Loucy (cell line): Measurements from ENCODE around the gene ARHGAP10.

Source experiments
- H2AFZ ChIP-seq: fragments of 200-600 bp; sonication (generic); 2 replicates; pipeline ENCODE4 v1.6.0; 2016; ENCODE audit warnings: antibody characterized with exemption, mild to moderate bottlenecking, low read length, moderate library complexity
- H3F3A ChIP-seq: fragments of 200-600 bp; 2 replicates; pipeline ENCODE4 v1.6.0; 2016; ENCODE audit warnings: antibody characterized with exemption, low read depth, mild to moderate bottlenecking
- H3K27me3 ChIP-seq: fragments of 200-600 bp; sonication (generic); 2 replicates; pipeline ENCODE4 v1.6.1; 2014; ENCODE audit warnings: low read length, mild to moderate bottlenecking; ENCODE audit not compliant: insufficient read depth, poor library complexity, severe bottlenecking
- H3K36me3 ChIP-seq: fragments of 200-600 bp; sonication (generic); 2 replicates; pipeline ENCODE4 v1.6.1; 2016; ENCODE audit warnings: low read length; ENCODE audit not compliant: insufficient read depth
- H3K4me1 ChIP-seq: fragments of 200-600 bp; sonication (generic); 2 replicates; pipeline ENCODE4 v1.5.1; 2014; ENCODE audit warnings: low read length, mild to moderate bottlenecking; ENCODE audit not compliant: insufficient read depth, poor library complexity, severe bottlenecking
- H3K4me2 ChIP-seq: fragments of 200-600 bp; sonication (generic); 2 replicates; pipeline ENCODE4 v1.6.0; 2014; ENCODE audit warnings: antibody characterized with exemption, low read length, low read depth, mild to moderate bottlenecking; ENCODE audit not compliant: poor library complexity, severe bottlenecking
- H3K4me3 ChIP-seq: fragments of 200-600 bp; sonication (generic); 2 replicates; pipeline ENCODE4 v1.5.1; 2014; ENCODE audit warnings: low read length, mild to moderate bottlenecking, mixed read lengths; ENCODE audit not compliant: poor library complexity, severe bottlenecking
- H3K79me2 ChIP-seq: fragments of 200-600 bp; sonication (generic); 2 replicates; pipeline ENCODE4 v1.6.1; 2014; ENCODE audit warnings: low read length; ENCODE audit not compliant: insufficient read depth
- H3K9ac ChIP-seq: fragments of 200-600 bp; sonication (generic); 2 replicates; pipeline ENCODE4 v1.6.0; 2014; ENCODE audit warnings: mild to moderate bottlenecking, low read depth, low read length, moderate library complexity; ENCODE audit not compliant: poor library complexity, severe bottlenecking
- H3K9me2 ChIP-seq: fragments of 200-600 bp; sonication (generic); replicated peaks from 2 replicates; pipeline ENCODE4 v1.6.1; 2016; ENCODE audit warnings: low read depth, low read length, mixed read lengths
- H3K9me3 ChIP-seq: fragments of 200-600 bp; sonication (generic); 2 replicates; pipeline ENCODE4 v1.6.1; 2014; ENCODE audit warnings: mild to moderate bottlenecking, antibody characterized with exemption, low read length, low read depth; ENCODE audit not compliant: insufficient read depth
- H4K20me1 ChIP-seq: fragments of 200-600 bp; sonication (generic); 2 replicates; pipeline ENCODE4 v1.6.0; 2014; ENCODE audit warnings: antibody characterized with exemption, low read length, mild to moderate bottlenecking; ENCODE audit not compliant: insufficient read depth, poor library complexity, severe bottlenecking
- EZH2phosphoT487 ChIP-seq: fragments of 200-600 bp; IDR thresholded peaks from 2 replicates; pipeline ENCODE4 v1.6.1; 2018; ENCODE audit warnings: antibody characterized with exemption, mild to moderate bottlenecking, moderate library complexity, borderline replicate concordance
- TF ChIP-seq, protein P1 (sequence below): fragments of 200-600 bp; sonication (generic); conservative IDR thresholded peaks from 2 replicates; pipeline ENCODE4 v1.5.1; 2014; ENCODE audit warnings: mild to moderate bottlenecking, antibody characterized with exemption, low read length

The ARHGAP10 gene

DNA sequence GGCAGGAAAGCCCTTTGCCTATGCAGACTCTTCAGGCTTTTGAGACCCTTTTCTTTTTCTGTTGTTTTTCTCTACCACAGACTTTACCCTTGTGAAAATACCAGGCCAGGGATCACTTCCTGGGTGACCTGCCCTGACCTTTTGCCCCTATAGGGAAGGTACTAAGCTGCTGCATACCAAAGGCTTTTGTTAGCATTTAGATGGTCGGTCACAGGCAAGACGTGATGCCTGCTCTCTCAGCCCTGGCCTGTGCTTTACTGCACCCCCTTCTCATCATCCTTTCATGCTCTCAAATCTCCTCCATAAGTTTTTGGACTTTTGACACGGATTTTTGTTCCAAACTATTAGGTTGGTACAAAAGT is 98.2 kb downstream of the ARHGAP10 start:
- H2AFZ ChIP-seq, result no peak overlapping the region
- no peaks in the 10 kb centered on the region for H3K79me2 ChIP-seq
- H3K9me2 ChIP-seq, result no peaks in the 10 kb centered on the region
- H3K9ac ChIP-seq, result no peak overlapping the region
- no peaks in the 10 kb centered on the region for H3F3A ChIP-seq
- H3K27me3 ChIP-seq, result no peaks in the 10 kb centered on the region
- no peaks in the 10 kb centered on the region for H4K20me1 ChIP-seq
- no peaks in the 10 kb centered on the region for H3K4me1 ChIP-seq
- H3K4me3 ChIP-seq, result no peak overlapping the region
- peaks cover 6% of the 10 kb centered on the region; the same call in 1 of the 2 replicates for H3K36me3 ChIP-seq
- H3K9me3 ChIP-seq, result no peaks in the 10 kb centered on the region
- H3K4me2 ChIP-seq, result no peak overlapping the region
- TF ChIP-seq, protein P1, sequence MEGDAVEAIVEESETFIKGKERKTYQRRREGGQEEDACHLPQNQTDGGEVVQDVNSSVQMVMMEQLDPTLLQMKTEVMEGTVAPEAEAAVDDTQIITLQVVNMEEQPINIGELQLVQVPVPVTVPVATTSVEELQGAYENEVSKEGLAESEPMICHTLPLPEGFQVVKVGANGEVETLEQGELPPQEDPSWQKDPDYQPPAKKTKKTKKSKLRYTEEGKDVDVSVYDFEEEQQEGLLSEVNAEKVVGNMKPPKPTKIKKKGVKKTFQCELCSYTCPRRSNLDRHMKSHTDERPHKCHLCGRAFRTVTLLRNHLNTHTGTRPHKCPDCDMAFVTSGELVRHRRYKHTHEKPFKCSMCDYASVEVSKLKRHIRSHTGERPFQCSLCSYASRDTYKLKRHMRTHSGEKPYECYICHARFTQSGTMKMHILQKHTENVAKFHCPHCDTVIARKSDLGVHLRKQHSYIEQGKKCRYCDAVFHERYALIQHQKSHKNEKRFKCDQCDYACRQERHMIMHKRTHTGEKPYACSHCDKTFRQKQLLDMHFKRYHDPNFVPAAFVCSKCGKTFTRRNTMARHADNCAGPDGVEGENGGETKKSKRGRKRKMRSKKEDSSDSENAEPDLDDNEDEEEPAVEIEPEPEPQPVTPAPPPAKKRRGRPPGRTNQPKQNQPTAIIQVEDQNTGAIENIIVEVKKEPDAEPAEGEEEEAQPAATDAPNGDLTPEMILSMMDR, result no peak
- TF ChIP-seq EZH2phosphoT487, result no peak

DNA sequence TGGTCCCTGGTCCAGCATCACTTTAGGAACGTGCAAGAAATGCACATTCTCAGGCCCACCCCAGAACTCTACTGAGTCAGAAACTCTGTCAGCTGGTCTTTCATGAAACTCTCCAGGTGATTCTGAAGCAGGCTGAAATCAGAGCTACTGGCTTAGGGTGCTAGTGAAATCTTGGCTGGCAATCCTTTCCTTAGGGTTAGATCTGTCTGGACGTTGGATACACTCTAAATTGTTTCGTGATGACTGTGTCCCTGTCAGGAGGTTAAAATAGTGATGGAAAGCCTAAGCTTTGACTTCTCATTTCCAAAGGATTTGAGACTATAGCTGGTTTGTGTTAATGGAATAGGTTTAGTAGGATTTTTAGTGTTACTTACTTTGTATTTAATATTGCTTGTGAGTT is 99.1 kb downstream of the ARHGAP10 start:
- H2AFZ ChIP-seq, result no peak overlapping the region
- no peaks in the 10 kb centered on the region for H3F3A ChIP-seq
- H3K4me3 ChIP-seq, result no peak overlapping the region
- H3K79me2 ChIP-seq, result no peaks in the 10 kb centered on the region
- peaks cover 6% of the 10 kb centered on the region; the same call in 1 of the 2 replicates for H3K36me3 ChIP-seq
- no peak overlapping the region for H3K9ac ChIP-seq
- no peaks in the 10 kb centered on the region for H3K9me2 ChIP-seq
- H4K20me1 ChIP-seq, result no peaks in the 10 kb centered on the region
- H3K27me3 ChIP-seq, result no peaks in the 10 kb centered on the region
- no peaks in the 10 kb centered on the region for H3K4me1 ChIP-seq
- H3K4me2 ChIP-seq, result no peak overlapping the region
- TF ChIP-seq, protein P1, result no peak
- TF ChIP-seq EZH2phosphoT487, result no peak
- no peaks in the 10 kb centered on the region for H3K9me3 ChIP-seq

DNA sequence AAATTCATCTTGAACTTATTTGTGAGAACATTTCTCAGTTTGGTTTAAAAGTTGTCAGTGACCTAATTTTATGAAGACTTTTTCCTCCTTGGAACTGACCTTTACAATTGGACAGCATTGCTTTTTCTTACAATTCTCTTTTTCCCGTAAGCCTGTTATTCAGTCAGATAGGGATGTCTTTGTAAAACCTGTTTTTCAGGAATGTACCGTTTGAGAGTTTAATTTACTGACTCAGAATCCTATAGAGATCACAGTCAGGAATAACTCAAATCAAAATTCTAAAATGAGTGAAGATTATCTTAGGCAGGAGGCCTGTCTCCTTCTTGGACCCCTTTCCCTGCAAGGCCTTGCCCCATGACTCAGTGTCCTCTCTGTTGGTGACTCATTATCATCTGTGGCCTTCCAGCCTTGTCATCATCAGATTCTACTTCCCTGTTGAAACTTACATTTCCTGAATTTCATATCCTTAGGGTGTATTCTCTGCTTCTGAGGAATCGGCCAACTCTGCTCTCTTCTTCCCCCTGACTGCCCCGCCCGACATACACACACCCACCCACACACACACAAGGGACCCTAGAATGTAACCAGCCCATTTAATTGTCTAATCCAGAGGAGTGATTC is 99.8 kb downstream of the ARHGAP10 start:
- no peaks in the 10 kb centered on the region; the same call in 1 of the 2 replicates for H3K36me3 ChIP-seq
- H4K20me1 ChIP-seq, result no peaks in the 10 kb centered on the region
- no peak overlapping the region for H2AFZ ChIP-seq
- H3K4me2 ChIP-seq, result no peak overlapping the region
- no peaks in the 10 kb centered on the region for H3K79me2 ChIP-seq
- no peaks in the 10 kb centered on the region for H3K9me3 ChIP-seq
- H3K9me2 ChIP-seq, result no peaks in the 10 kb centered on the region
- TF ChIP-seq EZH2phosphoT487, result no peak
- TF ChIP-seq, protein P1, result no peak
- H3F3A ChIP-seq, result no peaks in the 10 kb centered on the region
- H3K27me3 ChIP-seq, result no peaks in the 10 kb centered on the region
- H3K9ac ChIP-seq, result no peak overlapping the region
- no peaks in the 10 kb centered on the region for H3K4me1 ChIP-seq
- no peak overlapping the region for H3K4me3 ChIP-seq
